Measurements from ENCODE around the gene TATDN3.
A peak's percentile ranks its signal among the peaks of the same experiment; 100 is the strongest.
"Not testable (repeated sequence)": the region's sequence is repeated elsewhere in the genome, so short reads cannot be mapped to it uniquely, and the experiment has no call there.

The TATDN3 gene

GRCh38 chr1:212764718-212765281, 26.9 kb upstream of the TATDN3 start:
- not testable (repeated sequence) for H3K27me3 Mint-ChIP-seq, H3K27ac Mint-ChIP-seq, H3K4me3 Mint-ChIP-seq
- H3K36me3 Mint-ChIP-seq (ENCODE audit: low read depth): peaks cover 58% of the 10 kb centered on the region
- H3K9me3 Mint-ChIP-seq: peaks cover 12% of the 10 kb centered on the region
- H3K4me1 Mint-ChIP-seq (ENCODE audit: low read depth): peaks cover 43% of the 10 kb centered on the region

GRCh38 chr1:212766825-212767224, 24.9 kb upstream of the TATDN3 start:
- not testable (repeated sequence) for H3K27me3 Mint-ChIP-seq, H3K27ac Mint-ChIP-seq, H3K4me3 Mint-ChIP-seq
- Mint-ChIP-seq H3K4me1 (ENCODE audit: low read depth) (peaks cover 57% of the 10 kb centered on the region), H3K36me3 (ENCODE audit: low read depth) (peaks cover 74% of the 10 kb centered on the region), H3K9me3 (peaks cover 19% of the 10 kb centered on the region)

GRCh38 chr1:212769459-212770167, 22.1 kb upstream of the TATDN3 start:
- peaks cover 88% of the 10 kb centered on the region for H3K36me3 Mint-ChIP-seq (ENCODE audit: low read depth)

GRCh38 chr1:212771341-212771740, 20.4 kb upstream of the TATDN3 start:
- no peak overlapping the region for H3K27ac Mint-ChIP-seq
- H3K4me1 Mint-ChIP-seq (ENCODE audit: low read depth): peaks cover 67% of the 10 kb centered on the region
- H3K9me3 Mint-ChIP-seq: peaks cover 19% of the 10 kb centered on the region
- H3K36me3 Mint-ChIP-seq (ENCODE audit: low read depth): peaks cover 79% of the 10 kb centered on the region
- H3K4me3 Mint-ChIP-seq: no peak overlapping the region
- H3K27me3 Mint-ChIP-seq: no peaks in the 10 kb centered on the region

More at GRCh38 chr1:212769459-212770167, 22.1 kb upstream of the TATDN3 start:
- Mint-ChIP-seq H3K4me3 (peak overlapping the region; percentile 43), H3K9me3 (peaks cover 19% of the 10 kb centered on the region), H3K27me3 (no peaks in the 10 kb centered on the region), H3K27ac (peak overlapping the region; percentile 83), H3K4me1 (ENCODE audit: low read depth) (peaks cover 69% of the 10 kb centered on the region)

GRCh38 chr1:212773011-212773410, 18.7 kb upstream of the TATDN3 start:
- Mint-ChIP-seq H3K27me3 (no peaks in the 10 kb centered on the region), H3K9me3 (peaks cover 11% of the 10 kb centered on the region), H3K4me3 (no peak overlapping the region), H3K36me3 (ENCODE audit: low read depth) (peaks cover 75% of the 10 kb centered on the region), H3K27ac (no peak overlapping the region), H3K4me1 (ENCODE audit: low read depth) (peaks cover 59% of the 10 kb centered on the region)

GRCh38 chr1:212774584-212774983, 17.1 kb upstream of the TATDN3 start:
- H3K27me3 Mint-ChIP-seq: no peaks in the 10 kb centered on the region
- peaks cover 44% of the 10 kb centered on the region for H3K4me1 Mint-ChIP-seq (ENCODE audit: low read depth)
- no peak overlapping the region for H3K27ac Mint-ChIP-seq
- peaks cover 8% of the 10 kb centered on the region for H3K9me3 Mint-ChIP-seq
- H3K4me3 Mint-ChIP-seq: no peak overlapping the region
- H3K36me3 Mint-ChIP-seq (ENCODE audit: low read depth): peaks cover 62% of the 10 kb centered on the region

GRCh38 chr1:212775241-212775640, 16.5 kb upstream of the TATDN3 start:
- H3K4me1 Mint-ChIP-seq (ENCODE audit: low read depth): peaks cover 37% of the 10 kb centered on the region
- peaks cover 55% of the 10 kb centered on the region for H3K36me3 Mint-ChIP-seq (ENCODE audit: low read depth)
- no peak overlapping the region for H3K27ac Mint-ChIP-seq
- no peak overlapping the region for H3K4me3 Mint-ChIP-seq
- H3K9me3 Mint-ChIP-seq: peaks cover 2% of the 10 kb centered on the region
- H3K27me3 Mint-ChIP-seq: no peaks in the 10 kb centered on the region

GRCh38 chr1:212777151-212777550, 14.5 kb upstream of the TATDN3 start:
- no peak overlapping the region for H3K4me3 Mint-ChIP-seq
- H3K4me1 Mint-ChIP-seq (ENCODE audit: low read depth): peaks cover 23% of the 10 kb centered on the region
- H3K36me3 Mint-ChIP-seq (ENCODE audit: low read depth): peaks cover 41% of the 10 kb centered on the region
- H3K27ac Mint-ChIP-seq: no peak overlapping the region
- no peaks in the 10 kb centered on the region for H3K9me3 Mint-ChIP-seq
- no peaks in the 10 kb centered on the region for H3K27me3 Mint-ChIP-seq

- H3K27ac Mint-ChIP-seq, H3K27me3 Mint-ChIP-seq, H3K4me3 Mint-ChIP-seq, H3K9me3 Mint-ChIP-seq: not testable (repeated sequence)
- Mint-ChIP-seq H3K4me1 (ENCODE audit: low read depth) (peaks cover 16% of the 10 kb centered on the region), H3K36me3 (ENCODE audit: low read depth) (peaks cover 42% of the 10 kb centered on the region)
Observed at GRCh38 chr1:212779086-212779485, 12.6 kb upstream of the TATDN3 start.

GRCh38 chr1:212780759-212781158, 10.9 kb upstream of the TATDN3 start:
- peaks cover 7% of the 10 kb centered on the region for H3K4me1 Mint-ChIP-seq (ENCODE audit: low read depth)

GRCh38 chr1:212781225-212781624, 10.5 kb upstream of the TATDN3 start:
- Mint-ChIP-seq H3K36me3 (ENCODE audit: low read depth) (peaks cover 41% of the 10 kb centered on the region), H3K27me3 (no peaks in the 10 kb centered on the region), H3K9me3 (no peaks in the 10 kb centered on the region)

More at GRCh38 chr1:212780759-212781158, 10.9 kb upstream of the TATDN3 start:
- Mint-ChIP-seq H3K9me3 (no peaks in the 10 kb centered on the region), H3K27ac (no peak overlapping the region), H3K27me3 (no peaks in the 10 kb centered on the region), H3K36me3 (ENCODE audit: low read depth) (peaks cover 37% of the 10 kb centered on the region), H3K4me3 (no peak overlapping the region)

GRCh38 chr1:212782422-212783154, 9.1 kb upstream of the TATDN3 start:
- Mint-ChIP-seq H3K27ac (peak overlapping the region; percentile 69), H3K27me3 (no peaks in the 10 kb centered on the region), H3K4me3 (no peak overlapping the region), H3K4me1 (ENCODE audit: low read depth) (peaks cover 10% of the 10 kb centered on the region), H3K36me3 (ENCODE audit: low read depth) (peaks cover 39% of the 10 kb centered on the region), H3K9me3 (no peaks in the 10 kb centered on the region)

More at GRCh38 chr1:212781225-212781624, 10.5 kb upstream of the TATDN3 start:
- no peak overlapping the region for H3K4me3 Mint-ChIP-seq
- H3K4me1 Mint-ChIP-seq (ENCODE audit: low read depth): peaks cover 7% of the 10 kb centered on the region
- no peak overlapping the region for H3K27ac Mint-ChIP-seq

GRCh38 chr1:212783976-212784375, 7.7 kb upstream of the TATDN3 start:
- Mint-ChIP-seq H3K4me1 (ENCODE audit: low read depth) (peaks cover 14% of the 10 kb centered on the region), H3K27me3 (no peaks in the 10 kb centered on the region), H3K9me3 (no peaks in the 10 kb centered on the region), H3K4me3 (no peak overlapping the region), H3K36me3 (ENCODE audit: low read depth) (peaks cover 33% of the 10 kb centered on the region), H3K27ac (no peak overlapping the region)

- H3K27me3 Mint-ChIP-seq: no peaks in the 10 kb centered on the region
- H3K4me1 Mint-ChIP-seq (ENCODE audit: low read depth): peaks cover 25% of the 10 kb centered on the region
- no peak overlapping the region for H3K27ac Mint-ChIP-seq
- H3K9me3 Mint-ChIP-seq: no peaks in the 10 kb centered on the region
- no peak overlapping the region for H3K4me3 Mint-ChIP-seq
- H3K36me3 Mint-ChIP-seq (ENCODE audit: low read depth): peaks cover 33% of the 10 kb centered on the region
Observed at GRCh38 chr1:212785871-212786270, 5.8 kb upstream of the TATDN3 start.

- Mint-ChIP-seq H3K36me3 (ENCODE audit: low read depth) (peaks cover 22% of the 10 kb centered on the region), H3K4me1 (ENCODE audit: low read depth) (peaks cover 47% of the 10 kb centered on the region), H3K27me3 (no peaks in the 10 kb centered on the region), H3K4me3 (peak overlapping the region; percentile 94), H3K9me3 (no peaks in the 10 kb centered on the region), H3K27ac (peak overlapping the region; percentile 95)
Observed at GRCh38 chr1:212791261-212791675, 426 bp upstream of the TATDN3 start.
